Esophagus squamous epithelium (tissue), 4 donors: ENCODE measurements around the gene DNAJB4.

ENCODE experiments used
- POLR2A ChIP-seq, 4 donors: fragments of 450-650 bp; IDR thresholded peaks; one replicate each; pipeline ENCODE4 v1.6.1; 2017; ENCODE audit warnings: antibody characterized with exemption in 4 of 4, mild to moderate bottlenecking in 4 of 4, moderate library complexity in 3 of 4
- TF ChIP-seq, protein P1 (sequence below), 6 experiments: fragments of 450-650 bp in 4 of 6; fragments of 200-600 bp in 2 of 6; sonication (generic) in 2 of 6; IDR thresholded peaks; one replicate each; pipeline ENCODE4 v1.5.1; 2016 to 2019; ENCODE audit warnings: antibody characterized with exemption in 6 of 6, mild to moderate bottlenecking in 4 of 6, moderate library complexity in 4 of 6

GRCh38 chr1:77975907-77976306 is 28.8 kb upstream of the DNAJB4 start:
- TF ChIP-seq, protein P1, sequence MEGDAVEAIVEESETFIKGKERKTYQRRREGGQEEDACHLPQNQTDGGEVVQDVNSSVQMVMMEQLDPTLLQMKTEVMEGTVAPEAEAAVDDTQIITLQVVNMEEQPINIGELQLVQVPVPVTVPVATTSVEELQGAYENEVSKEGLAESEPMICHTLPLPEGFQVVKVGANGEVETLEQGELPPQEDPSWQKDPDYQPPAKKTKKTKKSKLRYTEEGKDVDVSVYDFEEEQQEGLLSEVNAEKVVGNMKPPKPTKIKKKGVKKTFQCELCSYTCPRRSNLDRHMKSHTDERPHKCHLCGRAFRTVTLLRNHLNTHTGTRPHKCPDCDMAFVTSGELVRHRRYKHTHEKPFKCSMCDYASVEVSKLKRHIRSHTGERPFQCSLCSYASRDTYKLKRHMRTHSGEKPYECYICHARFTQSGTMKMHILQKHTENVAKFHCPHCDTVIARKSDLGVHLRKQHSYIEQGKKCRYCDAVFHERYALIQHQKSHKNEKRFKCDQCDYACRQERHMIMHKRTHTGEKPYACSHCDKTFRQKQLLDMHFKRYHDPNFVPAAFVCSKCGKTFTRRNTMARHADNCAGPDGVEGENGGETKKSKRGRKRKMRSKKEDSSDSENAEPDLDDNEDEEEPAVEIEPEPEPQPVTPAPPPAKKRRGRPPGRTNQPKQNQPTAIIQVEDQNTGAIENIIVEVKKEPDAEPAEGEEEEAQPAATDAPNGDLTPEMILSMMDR (IDR thresholded peaks at IDR 0.05): no peak
- no peak for TF ChIP-seq POLR2A (IDR thresholded peaks at IDR 0.05)
